ENCODE measurements around the gene GPR61.

DNA sequence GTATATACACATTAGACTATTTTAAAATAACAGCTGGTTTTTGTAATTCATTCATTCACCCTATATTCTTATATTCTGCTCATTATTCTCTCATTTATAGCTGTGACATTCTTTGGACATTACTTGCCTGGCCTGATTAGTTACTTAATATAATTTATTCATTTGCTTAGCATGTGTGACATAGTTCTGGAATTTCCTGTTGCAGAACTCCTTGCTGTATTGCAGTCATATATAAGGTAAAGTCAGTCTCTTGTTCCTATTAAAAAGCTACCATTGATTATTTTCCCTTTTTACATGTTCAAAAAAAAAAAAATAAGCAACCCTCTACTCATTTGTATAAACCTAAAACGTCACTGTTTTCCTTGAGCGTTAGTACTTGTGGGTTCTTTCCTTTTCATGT, 55.9 kb downstream of the GPR61 start:
- TF ChIP-seq, protein P1, sequence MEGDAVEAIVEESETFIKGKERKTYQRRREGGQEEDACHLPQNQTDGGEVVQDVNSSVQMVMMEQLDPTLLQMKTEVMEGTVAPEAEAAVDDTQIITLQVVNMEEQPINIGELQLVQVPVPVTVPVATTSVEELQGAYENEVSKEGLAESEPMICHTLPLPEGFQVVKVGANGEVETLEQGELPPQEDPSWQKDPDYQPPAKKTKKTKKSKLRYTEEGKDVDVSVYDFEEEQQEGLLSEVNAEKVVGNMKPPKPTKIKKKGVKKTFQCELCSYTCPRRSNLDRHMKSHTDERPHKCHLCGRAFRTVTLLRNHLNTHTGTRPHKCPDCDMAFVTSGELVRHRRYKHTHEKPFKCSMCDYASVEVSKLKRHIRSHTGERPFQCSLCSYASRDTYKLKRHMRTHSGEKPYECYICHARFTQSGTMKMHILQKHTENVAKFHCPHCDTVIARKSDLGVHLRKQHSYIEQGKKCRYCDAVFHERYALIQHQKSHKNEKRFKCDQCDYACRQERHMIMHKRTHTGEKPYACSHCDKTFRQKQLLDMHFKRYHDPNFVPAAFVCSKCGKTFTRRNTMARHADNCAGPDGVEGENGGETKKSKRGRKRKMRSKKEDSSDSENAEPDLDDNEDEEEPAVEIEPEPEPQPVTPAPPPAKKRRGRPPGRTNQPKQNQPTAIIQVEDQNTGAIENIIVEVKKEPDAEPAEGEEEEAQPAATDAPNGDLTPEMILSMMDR (IDR thresholded peaks at IDR 0.05), result no peak
- TF ChIP-seq POLR2A (IDR thresholded peaks at IDR 0.05), result no peak
